RWPE2 (cell line): Measurements from ENCODE around the gene OR4E1.

Source experiments
- ATAC-seq: fragments of 200-7000 bp; cut with Tn5 transposase; 3 replicates; pipeline ENCODE4 v1.9.1; 2021; ENCODE audit warnings: low read depth
- DNase-seq: peaks from one replicate; pipeline ENCODE4 v3.0.0-alpha.2; 2020; ENCODE audit warnings: low spot score
- H3K27ac ChIP-seq: fragments of 450-650 bp; 2 replicates; pipeline ENCODE4 v1.5.1; 2017; ENCODE audit warnings: mild to moderate bottlenecking; ENCODE audit not compliant: poor library complexity, severe bottlenecking
- H3K27me3 ChIP-seq: fragments of 250-450 bp; sonication (Bioruptor Pico); 2 replicates; pipeline ENCODE4 v1.5.1; 2021; ENCODE audit warnings: mild to moderate bottlenecking, moderate library complexity; ENCODE audit not compliant: insufficient read depth, poor library complexity, severe bottlenecking
- H3K36me3 ChIP-seq: fragments of 250-450 bp; sonication (Bioruptor Pico); 2 replicates; pipeline ENCODE4 v1.5.1; 2020; ENCODE audit warnings: low read depth, mild to moderate bottlenecking, moderate library complexity
- H3K4me1 ChIP-seq: fragments of 250-450 bp; sonication (Bioruptor Pico); 2 replicates; pipeline ENCODE4 v1.5.1; 2021; ENCODE audit warnings: mild to moderate bottlenecking, moderate library complexity; ENCODE audit not compliant: insufficient read depth, poor library complexity, severe bottlenecking
- H3K4me3 ChIP-seq: fragments of 250-450 bp; sonication (Bioruptor Pico); 2 replicates; pipeline ENCODE4 v1.5.1; 2021; ENCODE audit warnings: mild to moderate bottlenecking, moderate library complexity; ENCODE audit not compliant: severe bottlenecking
- H3K9me3 ChIP-seq: fragments of 250-450 bp; sonication (Bioruptor Pico); 2 replicates; pipeline ENCODE4 v1.5.1; 2021; ENCODE audit warnings: mild to moderate bottlenecking, moderate library complexity; ENCODE audit not compliant: severe bottlenecking
- TF ChIP-seq, protein P1 (sequence below): fragments of 450-650 bp; IDR thresholded peaks from one replicate; pipeline ENCODE4 v1.5.1; 2017; ENCODE audit warnings: mild to moderate bottlenecking, moderate library complexity; ENCODE audit not compliant: poor library complexity, severe bottlenecking

OR4E1 gene

DNA sequence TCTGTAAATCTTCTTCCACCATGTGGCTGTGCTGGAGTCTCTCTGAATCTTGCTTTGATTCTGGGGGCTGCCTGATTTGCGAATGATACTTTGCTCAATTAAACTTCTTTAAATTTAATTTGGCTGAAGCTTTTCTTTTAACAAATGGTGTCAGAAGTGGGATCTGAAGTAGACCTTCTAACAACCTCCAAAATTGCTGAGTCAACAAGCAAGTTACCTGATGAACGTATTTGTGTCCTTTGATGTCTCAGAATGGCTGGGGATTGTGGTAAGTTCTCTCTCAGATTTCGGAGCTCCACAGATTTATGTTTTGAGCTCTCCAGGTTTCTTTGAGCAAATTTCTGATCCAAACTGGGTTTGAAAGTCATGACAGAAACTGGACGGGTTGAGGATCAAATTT lies 1.9 kb upstream of the OR4E1 start:
- H3K27ac ChIP-seq: no peak overlapping the region
- no peaks in the 10 kb centered on the region for H3K4me1 ChIP-seq
- peaks cover 2% of the 10 kb centered on the region for H3K9me3 ChIP-seq
- TF ChIP-seq, protein P1, sequence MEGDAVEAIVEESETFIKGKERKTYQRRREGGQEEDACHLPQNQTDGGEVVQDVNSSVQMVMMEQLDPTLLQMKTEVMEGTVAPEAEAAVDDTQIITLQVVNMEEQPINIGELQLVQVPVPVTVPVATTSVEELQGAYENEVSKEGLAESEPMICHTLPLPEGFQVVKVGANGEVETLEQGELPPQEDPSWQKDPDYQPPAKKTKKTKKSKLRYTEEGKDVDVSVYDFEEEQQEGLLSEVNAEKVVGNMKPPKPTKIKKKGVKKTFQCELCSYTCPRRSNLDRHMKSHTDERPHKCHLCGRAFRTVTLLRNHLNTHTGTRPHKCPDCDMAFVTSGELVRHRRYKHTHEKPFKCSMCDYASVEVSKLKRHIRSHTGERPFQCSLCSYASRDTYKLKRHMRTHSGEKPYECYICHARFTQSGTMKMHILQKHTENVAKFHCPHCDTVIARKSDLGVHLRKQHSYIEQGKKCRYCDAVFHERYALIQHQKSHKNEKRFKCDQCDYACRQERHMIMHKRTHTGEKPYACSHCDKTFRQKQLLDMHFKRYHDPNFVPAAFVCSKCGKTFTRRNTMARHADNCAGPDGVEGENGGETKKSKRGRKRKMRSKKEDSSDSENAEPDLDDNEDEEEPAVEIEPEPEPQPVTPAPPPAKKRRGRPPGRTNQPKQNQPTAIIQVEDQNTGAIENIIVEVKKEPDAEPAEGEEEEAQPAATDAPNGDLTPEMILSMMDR: no peak
- no peak for DNase-seq
- H3K27me3 ChIP-seq: peaks cover 25% of the 10 kb centered on the region
- H3K4me3 ChIP-seq: no peak overlapping the region
- ATAC-seq: no peak
- H3K36me3 ChIP-seq: no peaks in the 10 kb centered on the region

DNA sequence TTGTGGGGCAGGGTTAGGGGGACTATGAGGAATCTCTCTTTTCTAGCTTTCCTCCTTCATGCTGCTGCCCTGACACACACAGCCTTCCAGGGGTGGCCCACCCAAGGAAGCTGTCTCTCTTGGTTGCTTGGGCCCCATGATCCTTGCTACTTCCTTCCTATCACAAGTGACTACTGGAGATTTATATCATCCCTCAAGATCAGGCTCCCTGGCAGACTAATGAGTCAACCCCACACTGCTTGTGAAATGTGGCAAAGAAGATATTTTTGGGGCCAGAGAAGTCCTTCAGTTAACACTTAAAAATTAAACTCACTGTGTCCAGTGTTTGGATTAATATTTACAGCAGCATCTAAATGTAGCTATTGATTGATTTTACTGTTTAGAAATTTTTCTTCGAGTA lies 1.5 kb downstream of the OR4E1 start:
- ATAC-seq: no peak
- H3K9me3 ChIP-seq: no peaks in the 10 kb centered on the region
- TF ChIP-seq, protein P1: no peak
- H3K36me3 ChIP-seq: no peaks in the 10 kb centered on the region
- H3K4me1 ChIP-seq: no peaks in the 10 kb centered on the region
- H3K27me3 ChIP-seq: peaks cover 17% of the 10 kb centered on the region
- H3K27ac ChIP-seq: no peak overlapping the region
- no peak for DNase-seq
- H3K4me3 ChIP-seq: no peak overlapping the region

DNA sequence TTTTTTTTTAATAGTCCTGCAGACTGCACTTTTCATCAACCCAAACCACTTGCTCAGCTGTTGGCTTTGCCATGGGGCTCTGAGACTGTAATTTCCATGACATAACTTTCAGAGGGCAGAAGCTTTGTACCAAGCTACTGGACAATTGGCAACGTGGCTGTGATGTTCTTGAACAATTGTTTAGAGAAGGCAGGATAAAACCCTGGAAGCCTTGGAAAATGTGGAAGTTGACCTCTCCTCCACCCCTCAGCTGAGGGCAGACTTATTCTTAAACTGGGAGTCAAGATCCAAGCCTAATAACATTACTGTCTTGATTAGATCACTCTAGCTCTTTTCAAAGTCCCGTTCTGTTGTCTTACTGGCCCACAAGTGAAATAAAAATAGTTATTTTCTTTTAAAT lies 2.2 kb downstream of the OR4E1 start:
- Histone ChIP-seq H3K4me3 (no peak overlapping the region), H3K9me3 (no peaks in the 10 kb centered on the region), H3K27me3 (peaks cover 17% of the 10 kb centered on the region), H3K36me3 (no peaks in the 10 kb centered on the region), H3K27ac (no peak overlapping the region), H3K4me1 (no peaks in the 10 kb centered on the region)
- DNase-seq (no peak), ATAC-seq (no peak)
- TF ChIP-seq, protein P1: no peak

- no peak for ATAC-seq
- DNase-seq: no peak
- Histone ChIP-seq H3K36me3 (no peaks in the 10 kb centered on the region), H3K4me3 (no peak overlapping the region), H3K27me3 (peaks cover 20% of the 10 kb centered on the region), H3K9me3 (no peaks in the 10 kb centered on the region), H3K4me1 (no peaks in the 10 kb centered on the region), H3K27ac (no peak overlapping the region)
- TF ChIP-seq, protein P1: no peak
These were observed 4.3 kb downstream of the OR4E1 start for GRCh38 chr14:21669284-21669683.

- ATAC-seq: peak; percentile 79
- no peaks in the 10 kb centered on the region for H3K36me3 ChIP-seq
- no peak for DNase-seq
- H3K27me3 ChIP-seq: peaks cover 20% of the 10 kb centered on the region
- no peak overlapping the region for H3K27ac ChIP-seq
- TF ChIP-seq, protein P1: no peak
- H3K9me3 ChIP-seq: no peaks in the 10 kb centered on the region
- H3K4me1 ChIP-seq: no peaks in the 10 kb centered on the region
- no peak overlapping the region for H3K4me3 ChIP-seq
These were observed 5.2 kb downstream of the OR4E1 start for GRCh38 chr14:21668377-21668776.
